Purkinje cell (primary cell): ENCODE measurements around the gene TSSK1B. TPM values are rescaled to one million over a fixed set of nuclear protein-coding genes. Genes with fewer than 3 reads are reported as not detected.

ENCODE experiments used
- polyA plus RNA-seq: library from polyadenylated mRNA; unstranded; fragments of >200 nt; fragmentation: Nextera tagmentation; gene quantifications from 2 replicates; pipeline ENCODE4 v1.2.1, GENCODE V29; 2014

The TSSK1B gene
- polyA plus RNA-seq: not detected in 2 replicates

GRCh38 chr5:113434889-113435288 is at the start of gene TSSK1B:
TSS of gene TSSK1B (minus strand) at chr5:113434989. CDS start at chr5:113434839, 150 bp downstream.

Other genes with a start within 250 kb of the TSSK1B start
- gene MCC, start 53.5 kb upstream of the TSSK1B start, polyA plus RNA-seq: 5.3 and 7.6 TPM in 2 replicates
- gene YTHDC2, start 78.7 kb upstream of the TSSK1B start, polyA plus RNA-seq: 10.4 and 12.8 TPM in 2 replicates